ENCODE measurements around the gene CPSF3.
"Not testable (repeated sequence)": the region's sequence is repeated elsewhere in the genome, so short reads cannot be mapped to it uniquely, and the experiment has no call there.

Gene CPSF3

GRCh38 chr2:9397201-9397600 is 26.3 kb upstream of the CPSF3 start:
- DNase-seq = no peak

- DNase-seq = not testable (repeated sequence)
These were observed 25.2 kb upstream of the CPSF3 start for GRCh38 chr2:9398251-9398650.

GRCh38 chr2:9398881-9399780 is 24.3 kb upstream of the CPSF3 start:
- DNase-seq = no peak

GRCh38 chr2:9400268-9401058 is 23.0 kb upstream of the CPSF3 start:
- no peak for DNase-seq

- no peak for DNase-seq
These were observed 22.4 kb upstream of the CPSF3 start for GRCh38 chr2:9401059-9401547.

GRCh38 chr2:9401646-9402371 is 21.6 kb upstream of the CPSF3 start:
- DNase-seq = no peak

GRCh38 chr2:9403924-9404323 is 19.5 kb upstream of the CPSF3 start:
- no peak for DNase-seq

- DNase-seq = no peak
These were observed 19.0 kb upstream of the CPSF3 start for GRCh38 chr2:9404451-9404850.

- DNase-seq = no peak
These were observed 17.8 kb upstream of the CPSF3 start for GRCh38 chr2:9405636-9406035.

GRCh38 chr2:9406529-9407362 is 16.7 kb upstream of the CPSF3 start:
- DNase-seq = no peak

- DNase-seq = no peak
These were observed 16.1 kb upstream of the CPSF3 start for GRCh38 chr2:9407363-9407811.

- DNase-seq = no peak
These were observed 14.8 kb upstream of the CPSF3 start for GRCh38 chr2:9408641-9409151.

GRCh38 chr2:9410108-9410507 is 13.3 kb upstream of the CPSF3 start:
- no peak for DNase-seq

GRCh38 chr2:9412781-9413180 is 10.7 kb upstream of the CPSF3 start:
- DNase-seq = no peak

- DNase-seq = no peak
These were observed 7.8 kb upstream of the CPSF3 start for GRCh38 chr2:9415516-9416169.

- no peak for DNase-seq
These were observed 7.0 kb upstream of the CPSF3 start for GRCh38 chr2:9416267-9416961.

GRCh38 chr2:9416962-9417316 is 6.5 kb upstream of the CPSF3 start:
- no peak for DNase-seq

- DNase-seq = no peak
These were observed 5.7 kb upstream of the CPSF3 start for GRCh38 chr2:9417725-9418124.

- no peak for DNase-seq
These were observed 4.7 kb upstream of the CPSF3 start for GRCh38 chr2:9418746-9419145.

GRCh38 chr2:9419541-9419940 is 3.9 kb upstream of the CPSF3 start:
- DNase-seq = no peak

GRCh38 chr2:9420495-9420894 is 3.0 kb upstream of the CPSF3 start:
- no peak for DNase-seq
